Muscle layer of colon (tissue), 2 donors: ENCODE data around the gene PLD1.
"Not testable (repeated sequence)": the region's sequence is repeated elsewhere in the genome, so short reads cannot be mapped to it uniquely, and the experiment has no call there.

ENCODE experiments used
- H3K27ac ChIP-seq: one replicate; pipeline ENCODE4 v1.7.0; 2013; ENCODE audit warnings: low read depth, mild to moderate bottlenecking, low read length, moderate library complexity
- H3K27me3 ChIP-seq, 2 donors: one replicate each; pipeline ENCODE4 v1.7.0; 2013; ENCODE audit warnings: low read length in 2 of 2, mild to moderate bottlenecking in 2 of 2; ENCODE audit not compliant: insufficient read depth in 2 of 2, control insufficient read depth in 1 of 2
- H3K36me3 ChIP-seq: one replicate; pipeline ENCODE4 v1.7.0; 2013; ENCODE audit warnings: mild to moderate bottlenecking, low read length; ENCODE audit not compliant: insufficient read depth
- H3K4me1 ChIP-seq: one replicate; pipeline ENCODE4 v1.7.0; 2013; ENCODE audit warnings: mild to moderate bottlenecking, low read length; ENCODE audit not compliant: insufficient read depth
- H3K4me3 ChIP-seq, 2 donors: one replicate each; pipeline ENCODE4 v1.7.0; 2013; ENCODE audit warnings: low read length in 2 of 2, low read depth in 1 of 2, mild to moderate bottlenecking in 1 of 2, moderate library complexity in 1 of 2
- H3K9ac ChIP-seq: one replicate; pipeline ENCODE4 v1.7.0; 2013; ENCODE audit warnings: low read length
- H3K9me3 ChIP-seq: one replicate; pipeline ENCODE4 v1.7.0; 2013; ENCODE audit warnings: mild to moderate bottlenecking, low read length
- donor health status: abdominal sarcoma.
- donor health status: Adenocarcinoma of cecum.

The PLD1 gene

DNA sequence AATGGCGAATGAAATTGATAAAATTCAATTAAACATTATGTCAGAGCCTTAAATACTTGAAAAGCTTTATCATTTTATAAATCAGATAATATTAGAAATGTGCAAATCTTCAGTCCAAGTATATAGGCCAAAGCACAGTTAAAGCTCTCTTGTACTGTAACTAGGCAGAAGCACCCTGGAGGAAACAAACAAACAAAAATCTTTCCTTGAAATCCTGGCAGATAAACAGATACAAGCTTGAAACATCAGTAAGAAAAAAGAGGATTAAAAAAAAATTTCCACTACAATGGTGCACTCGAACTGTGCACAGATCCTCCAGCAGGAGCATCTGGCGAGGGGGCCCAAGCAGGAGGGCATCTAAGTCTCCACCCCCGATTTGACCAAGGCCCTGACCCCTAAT is 166.6 kb downstream of the PLD1 start:
- Histone ChIP-seq H3K4me1 (peaks cover 7% of the 10 kb centered on the region), H3K27ac (no peak overlapping the region), H3K9ac (no peak overlapping the region), H3K27me3 (no peaks in the 10 kb centered on the region), H3K36me3 (no peaks in the 10 kb centered on the region), H3K4me3 (no peak overlapping the region), H3K9me3 (no peaks in the 10 kb centered on the region)

DNA sequence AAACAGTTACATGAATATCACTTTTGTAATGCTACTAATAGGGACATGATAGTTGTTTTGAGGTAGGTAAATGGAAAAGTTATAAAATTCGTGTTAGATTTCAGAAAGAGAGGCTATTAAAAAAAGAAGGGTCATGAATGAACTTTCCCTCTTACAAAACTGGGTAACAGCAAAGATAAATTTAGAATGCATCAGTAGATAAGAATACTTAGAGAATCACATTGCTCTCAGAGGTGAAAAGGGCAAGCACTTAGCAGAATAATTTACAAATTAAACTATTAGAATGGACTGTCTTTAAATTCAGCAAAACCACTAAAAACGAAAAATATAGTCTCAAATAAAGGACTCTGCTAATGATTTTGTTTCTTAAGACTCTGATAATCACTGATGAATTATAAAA is 167.2 kb downstream of the PLD1 start:
- Histone ChIP-seq H3K27me3 (no peaks in the 10 kb centered on the region), H3K27ac (no peak overlapping the region), H3K4me3 (no peak overlapping the region), H3K9ac (no peak overlapping the region), H3K4me1 (peaks cover 7% of the 10 kb centered on the region), H3K36me3 (no peaks in the 10 kb centered on the region), H3K9me3 (no peaks in the 10 kb centered on the region)

DNA sequence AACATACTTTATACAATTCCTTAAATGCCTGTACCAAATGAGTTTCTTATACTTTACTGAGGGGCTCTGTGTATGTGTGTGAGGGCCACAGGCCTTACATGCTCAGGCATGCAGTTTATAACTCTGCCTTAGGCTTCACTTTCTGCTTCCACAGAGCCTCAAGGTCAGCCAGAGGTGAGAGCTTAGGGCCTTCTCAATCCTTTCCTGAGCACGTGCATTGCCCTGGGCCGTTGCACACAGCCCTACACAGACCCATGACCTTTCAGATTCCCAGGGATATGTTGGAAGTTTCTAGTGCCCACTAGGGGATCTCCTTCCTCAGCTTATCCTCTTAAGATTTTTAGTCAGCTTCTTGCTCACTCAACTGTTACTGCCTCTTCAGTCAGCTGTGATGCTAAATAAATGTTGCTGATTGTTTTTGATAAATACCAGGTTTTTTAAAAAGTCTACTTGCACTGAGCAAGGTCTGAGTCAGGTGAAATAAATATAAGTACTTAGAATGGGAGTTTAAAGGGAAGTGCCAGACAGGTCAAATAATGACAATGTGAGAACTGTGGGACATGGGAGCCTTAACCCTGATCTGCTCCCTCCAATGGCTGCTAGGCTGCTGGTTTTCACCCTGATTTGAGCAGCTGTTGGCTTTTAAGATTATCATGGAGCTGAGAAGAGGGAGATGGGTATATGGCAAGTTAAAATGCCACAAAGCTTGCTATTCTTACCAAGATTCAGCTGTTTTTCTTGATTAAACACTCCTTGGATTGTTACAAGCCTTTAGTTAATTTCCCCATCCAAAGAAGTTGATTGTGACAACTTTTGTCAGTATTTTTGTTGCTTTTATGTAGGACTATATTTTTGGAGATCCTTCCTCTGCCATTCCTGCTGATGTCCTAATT is 169.5 kb downstream of the PLD1 start:
- Histone ChIP-seq H3K27me3 (no peaks in the 10 kb centered on the region), H3K9me3 (no peaks in the 10 kb centered on the region), H3K4me1 (no peaks in the 10 kb centered on the region), H3K27ac (no peak overlapping the region), H3K9ac (no peak overlapping the region), H3K36me3 (no peaks in the 10 kb centered on the region), H3K4me3 (no peak overlapping the region)

DNA sequence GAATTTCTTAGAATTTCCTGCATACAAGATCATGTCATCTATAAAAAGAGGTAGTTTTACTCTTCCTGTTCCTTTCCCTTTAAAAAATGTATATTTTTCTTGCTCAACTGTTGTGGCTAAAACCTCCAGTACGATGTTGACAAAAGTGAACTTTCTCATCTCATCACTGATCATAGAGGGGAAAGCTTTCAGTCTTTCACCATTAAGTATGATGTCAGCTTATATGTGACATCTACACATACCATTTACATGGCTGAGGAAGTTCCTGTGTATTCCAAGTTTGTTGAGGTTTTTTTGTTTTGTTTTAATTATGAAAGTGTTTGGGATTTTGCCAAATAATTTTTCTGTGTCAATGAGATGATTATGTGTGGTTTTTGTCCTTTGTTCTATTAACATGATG is 173.6 kb downstream of the PLD1 start:
- Histone ChIP-seq H3K4me3 (no peak overlapping the region), H3K4me1 (no peaks in the 10 kb centered on the region), H3K9me3 (no peaks in the 10 kb centered on the region), H3K9ac (no peak overlapping the region), H3K27me3 (no peaks in the 10 kb centered on the region), H3K27ac (no peak overlapping the region), H3K36me3 (no peaks in the 10 kb centered on the region)

DNA sequence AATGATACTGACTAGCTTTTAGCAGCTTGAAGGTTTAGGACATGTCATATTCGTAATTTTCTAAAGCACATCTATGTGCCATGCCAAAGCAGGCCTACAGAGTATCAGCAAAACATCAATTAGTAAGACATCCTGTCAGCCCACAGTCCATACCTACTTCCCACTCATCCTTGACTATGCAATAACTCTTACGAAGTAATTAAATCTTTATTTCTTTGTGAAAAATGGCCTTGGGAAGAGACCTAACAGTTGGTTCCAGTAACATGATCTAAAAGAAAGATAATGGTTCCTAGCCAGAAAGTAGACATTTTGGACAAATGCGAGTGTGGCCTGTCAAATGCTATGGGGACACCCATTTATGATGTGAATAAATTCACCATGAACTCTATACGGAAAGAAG is 177.5 kb downstream of the PLD1 start:
- Histone ChIP-seq H3K9me3 (no peaks in the 10 kb centered on the region), H3K27ac (no peak overlapping the region), H3K9ac (no peak overlapping the region), H3K4me1 (no peaks in the 10 kb centered on the region), H3K36me3 (no peaks in the 10 kb centered on the region), H3K27me3 (no peaks in the 10 kb centered on the region), H3K4me3 (no peak overlapping the region)

DNA sequence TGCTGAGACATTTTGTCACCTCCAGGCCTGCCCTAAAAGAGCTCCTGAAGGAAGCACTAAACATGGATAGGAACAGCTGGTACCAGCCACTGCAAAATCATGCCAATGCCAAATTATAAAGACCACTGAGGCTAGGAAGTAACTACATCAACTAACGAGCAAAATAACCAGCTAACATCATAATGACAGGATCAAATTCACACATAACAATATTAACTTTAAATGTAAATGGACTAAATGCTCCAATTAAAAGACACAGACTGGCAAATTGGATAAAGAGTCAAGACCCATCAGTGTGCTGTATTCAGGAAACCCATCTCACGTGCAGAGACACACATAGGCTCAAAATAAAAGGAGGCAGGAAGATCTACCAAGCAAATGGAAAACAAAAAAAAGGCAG is 183.5 kb downstream of the PLD1 start:
- not testable (repeated sequence) for H3K36me3 ChIP-seq, H3K4me1 ChIP-seq, H3K4me3 ChIP-seq, H3K9me3 ChIP-seq, H3K27ac ChIP-seq, H3K9ac ChIP-seq, H3K27me3 ChIP-seq

DNA sequence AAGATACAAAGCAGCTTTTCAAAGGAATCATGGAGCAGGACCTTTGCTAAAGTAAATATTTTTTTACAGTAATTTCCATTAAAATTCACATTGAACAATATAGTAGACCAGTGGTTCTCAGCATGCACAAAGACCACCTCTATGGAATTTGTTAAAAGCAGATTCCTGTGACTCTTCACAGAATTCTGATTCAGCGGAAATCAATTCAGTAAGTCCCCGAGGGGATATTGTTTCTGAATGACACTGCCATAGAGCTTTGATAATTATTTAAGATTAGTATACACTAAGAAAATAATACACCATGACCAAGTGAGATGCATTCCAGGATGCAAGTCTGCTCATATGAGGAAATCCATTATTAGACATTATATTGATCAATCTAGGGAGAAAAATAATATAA is 188.2 kb downstream of the PLD1 start:
- Histone ChIP-seq H3K9me3 (no peaks in the 10 kb centered on the region), H3K27ac (no peak overlapping the region), H3K4me1 (no peaks in the 10 kb centered on the region), H3K9ac (no peak overlapping the region), H3K27me3 (no peaks in the 10 kb centered on the region), H3K4me3 (no peak overlapping the region), H3K36me3 (no peaks in the 10 kb centered on the region)

DNA sequence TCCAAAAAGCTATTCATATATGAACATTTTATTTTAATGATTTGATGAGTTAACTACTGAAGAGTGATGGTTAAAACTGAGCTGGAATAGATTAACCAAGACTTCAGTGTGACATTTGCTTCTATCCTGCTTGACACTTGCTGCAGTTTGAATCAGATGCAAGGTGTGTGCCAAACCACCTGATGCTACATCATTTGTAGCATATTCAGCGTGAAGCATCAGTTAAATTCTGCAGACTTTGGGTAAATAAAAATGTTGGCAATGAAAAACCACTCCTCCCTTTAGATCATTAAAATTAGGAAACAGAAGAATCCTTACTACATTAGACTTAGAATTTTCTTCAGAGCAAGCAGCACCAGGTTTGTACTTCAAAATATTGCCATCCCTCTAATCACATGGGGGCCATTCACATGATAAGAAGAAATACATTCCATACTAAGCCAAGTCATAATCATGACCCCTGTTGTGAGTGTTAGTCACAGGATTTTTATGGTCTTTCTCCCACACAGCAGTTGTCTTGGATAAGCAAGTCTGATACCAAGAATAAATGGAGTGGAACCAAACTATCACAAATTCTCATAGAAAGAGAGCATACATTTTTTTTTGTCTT is 189.4 kb downstream of the PLD1 start:
- Histone ChIP-seq H3K9ac (no peak overlapping the region), H3K4me3 (no peak overlapping the region), H3K4me1 (no peaks in the 10 kb centered on the region), H3K36me3 (no peaks in the 10 kb centered on the region), H3K27ac (no peak overlapping the region), H3K9me3 (no peaks in the 10 kb centered on the region), H3K27me3 (no peaks in the 10 kb centered on the region)

DNA sequence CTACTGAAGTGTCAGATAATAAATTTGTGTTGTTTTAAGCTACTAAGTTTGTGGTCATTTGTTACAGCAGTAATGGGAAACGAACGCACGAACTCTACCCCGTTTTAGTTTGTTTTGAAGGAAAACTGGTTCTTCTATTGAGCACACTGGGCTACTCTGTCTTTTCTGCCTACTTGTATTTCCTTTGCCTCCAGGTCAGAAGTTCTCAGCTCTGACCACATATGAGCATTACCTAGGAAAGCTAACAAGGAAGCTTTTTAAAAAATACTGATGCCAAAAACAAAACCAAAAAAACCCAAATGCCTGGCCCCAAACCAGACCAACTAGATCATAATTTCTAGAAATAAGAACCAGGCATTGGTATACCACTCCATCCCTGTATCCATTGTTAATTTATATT is 193.5 kb downstream of the PLD1 start:
- no peak overlapping the region for H3K27ac ChIP-seq

DNA sequence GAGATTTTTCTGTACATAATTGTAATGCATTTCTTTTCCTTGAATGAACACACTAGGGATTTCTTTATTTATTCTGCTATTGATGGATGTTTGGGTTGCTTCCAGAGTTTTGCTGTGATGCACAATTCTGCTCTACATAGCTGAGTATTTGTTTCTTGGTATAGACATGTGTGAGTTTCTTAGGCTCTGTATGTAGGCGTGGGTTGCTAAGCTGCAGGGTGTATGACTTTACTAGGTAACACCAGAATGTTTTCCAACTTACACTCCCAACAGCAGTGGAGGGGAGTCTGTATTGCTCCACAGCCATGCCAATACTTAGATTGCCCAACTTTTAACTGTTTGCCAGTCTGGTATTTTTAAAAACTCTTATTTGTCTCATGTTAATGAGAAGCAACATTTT is 194.6 kb downstream of the PLD1 start:
- no peak overlapping the region for H3K9ac ChIP-seq
- no peak overlapping the region for H3K4me3 ChIP-seq
- no peaks in the 10 kb centered on the region for H3K4me1 ChIP-seq
- H3K27me3 ChIP-seq = no peaks in the 10 kb centered on the region
- H3K36me3 ChIP-seq = no peaks in the 10 kb centered on the region
- no peaks in the 10 kb centered on the region for H3K9me3 ChIP-seq
- H3K27ac ChIP-seq = no peak overlapping the region

More for the DNA sequence above, 193.5 kb downstream of the PLD1 start:
- H3K27me3 ChIP-seq = no peaks in the 10 kb centered on the region
- H3K9me3 ChIP-seq = no peaks in the 10 kb centered on the region
- H3K36me3 ChIP-seq = no peaks in the 10 kb centered on the region
- no peak overlapping the region for H3K9ac ChIP-seq
- H3K4me3 ChIP-seq = no peak overlapping the region
- no peaks in the 10 kb centered on the region for H3K4me1 ChIP-seq

DNA sequence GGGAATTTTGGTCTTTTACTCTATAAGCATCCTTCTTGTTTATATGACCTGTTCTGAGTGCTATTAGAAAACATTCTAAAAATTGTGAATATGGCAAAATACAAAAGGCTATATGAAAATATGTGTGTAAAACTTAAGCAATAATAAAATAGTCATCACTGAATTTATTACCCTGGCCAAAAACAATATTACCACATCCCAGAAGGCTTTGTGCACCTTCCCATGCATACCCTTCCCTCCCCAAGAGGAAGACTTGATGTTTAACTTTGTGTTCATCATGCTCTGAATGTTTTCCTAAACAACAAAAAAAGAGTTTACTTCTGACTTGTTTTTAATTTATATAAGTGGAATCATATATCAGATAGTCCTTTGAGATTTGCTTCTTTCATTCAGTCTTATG is 195.0 kb downstream of the PLD1 start:
- no peaks in the 10 kb centered on the region for H3K9me3 ChIP-seq
- H3K27me3 ChIP-seq = no peaks in the 10 kb centered on the region
- H3K4me3 ChIP-seq = no peak overlapping the region
- H3K27ac ChIP-seq = no peak overlapping the region
- H3K36me3 ChIP-seq = no peaks in the 10 kb centered on the region
- H3K4me1 ChIP-seq = no peaks in the 10 kb centered on the region
- no peak overlapping the region for H3K9ac ChIP-seq
